GM12891 (cell line): ENCODE data around the gene PRPF6.

ENCODE experiments used
- PAX5 ChIP-seq: IDR thresholded peaks from 2 replicates; pipeline ENCODE4 v1.6.1; 2011; ENCODE audit warnings: low read length, moderate library complexity, mild to moderate bottlenecking; ENCODE audit not compliant: insufficient read depth, severe bottlenecking
- POLR2A ChIP-seq: IDR thresholded peaks from 2 replicates; pipeline ENCODE4 v1.6.1; 2011; ENCODE audit warnings: low read depth, low read length, control low read depth
- POLR2AphosphoS5 ChIP-seq: IDR thresholded peaks from 2 replicates; pipeline ENCODE4 v1.6.1; 2011; ENCODE audit warnings: low read depth, low read length, control low read depth
- SPI1 ChIP-seq: IDR thresholded peaks from 2 replicates; pipeline ENCODE4 v1.6.1; 2011; ENCODE audit warnings: low read depth, low read length, control low read depth
- TAF1 ChIP-seq: IDR thresholded peaks from 2 replicates; pipeline ENCODE4 v1.6.1; 2011; ENCODE audit warnings: low read depth, low read length, control low read depth

GRCh38 chr20:64052987-64053840, 72.3 kb downstream of the PRPF6 start:
- TF ChIP-seq POLR2A (no peak), TAF1 (no peak), POLR2AphosphoS5 (no peak), PAX5 (no peak), SPI1 (no peak)
